ENCODE data around the gene BCKDHB.
"Not testable (repeated sequence)": the region's sequence is repeated elsewhere in the genome, so short reads cannot be mapped to it uniquely, and the experiment has no call there.

Gene BCKDHB

GRCh38 chr6:80104520-80104919, 2.0 kb upstream of the BCKDHB start:
- TF ChIP-seq TAF1 (IDR thresholded peaks at IDR 0.05; ENCODE audit: low read depth, low read length) (no peak), POU2F2 (IDR thresholded peaks at IDR 0.05; ENCODE audit: low read depth, low read length) (no peak), SPI1 (IDR thresholded peaks at IDR 0.05; ENCODE audit: low read depth, low read length) (no peak), PAX5 (IDR thresholded peaks at IDR 0.05; ENCODE audit: insufficient read depth, low read length, severe bottlenecking) (no peak), POLR2A (IDR thresholded peaks at IDR 0.05; ENCODE audit: low read depth, low read length) (no peak), POLR2AphosphoS5 (IDR thresholded peaks at IDR 0.05; ENCODE audit: low read depth, low read length) (no peak)
- DNase-seq (ENCODE audit: insufficient read length, low spot score) (no peak), FAIRE-seq (no peak)

DNA sequence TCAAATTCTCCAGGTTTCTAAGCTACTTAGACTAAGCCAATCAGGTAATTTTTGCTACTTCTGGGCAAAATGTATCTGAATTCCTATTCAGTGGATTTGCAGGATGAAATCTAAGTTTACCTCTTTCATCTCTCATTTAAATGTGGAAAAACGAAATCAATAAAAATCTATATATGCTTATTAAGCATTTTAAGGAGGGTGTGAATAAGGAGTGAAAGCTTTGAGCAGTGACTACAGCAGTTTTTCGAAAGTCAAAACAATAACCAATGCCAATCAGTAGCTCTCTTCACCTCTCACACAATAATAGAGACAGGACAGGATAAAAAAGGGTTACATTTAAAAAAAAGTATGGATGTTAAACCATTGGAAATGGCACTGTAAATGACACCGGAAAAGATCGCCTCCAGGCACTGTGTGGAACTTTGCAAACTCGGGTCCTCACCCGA, 476 bp upstream of the BCKDHB start:
- TF ChIP-seq SPI1 (IDR thresholded peaks at IDR 0.05; ENCODE audit: low read depth, low read length) (no peak), POU2F2 (IDR thresholded peaks at IDR 0.05; ENCODE audit: low read depth, low read length) (no peak), PAX5 (IDR thresholded peaks at IDR 0.05; ENCODE audit: insufficient read depth, low read length, severe bottlenecking) (no peak), POLR2AphosphoS5 (IDR thresholded peaks at IDR 0.05; ENCODE audit: low read depth, low read length) (peak; percentile 55; the same call in 1 of the 2 replicates), TAF1 (IDR thresholded peaks at IDR 0.05; ENCODE audit: low read depth, low read length) (no peak), POLR2A (IDR thresholded peaks at IDR 0.05; ENCODE audit: low read depth, low read length) (peak; percentile 65; the same call in 1 of the 2 replicates)
- DNase-seq (ENCODE audit: insufficient read length, low spot score) = no peak
- FAIRE-seq = no peak

- not testable (repeated sequence) for DNase-seq (ENCODE audit: insufficient read length, low spot score); FAIRE-seq
Observed at GRCh38 chr6:80122576-80122975, 16.1 kb downstream of the BCKDHB start.

- FAIRE-seq (no peak), DNase-seq (ENCODE audit: insufficient read length, low spot score) (no peak)
- no peak for TF ChIP-seq POLR2A (IDR thresholded peaks at IDR 0.05; ENCODE audit: low read depth, low read length)
- no peak for TF ChIP-seq POU2F2 (IDR thresholded peaks at IDR 0.05; ENCODE audit: low read depth, low read length)
- no peak for TF ChIP-seq TAF1 (IDR thresholded peaks at IDR 0.05; ENCODE audit: low read depth, low read length)
- no peak for TF ChIP-seq POLR2AphosphoS5 (IDR thresholded peaks at IDR 0.05; ENCODE audit: low read depth, low read length)
- no peak for TF ChIP-seq SPI1 (IDR thresholded peaks at IDR 0.05; ENCODE audit: low read depth, low read length)
- TF ChIP-seq PAX5 (IDR thresholded peaks at IDR 0.05; ENCODE audit: insufficient read depth, low read length, severe bottlenecking) = no peak
Observed at GRCh38 chr6:80126657-80127345, 20.3 kb downstream of the BCKDHB start.

DNA sequence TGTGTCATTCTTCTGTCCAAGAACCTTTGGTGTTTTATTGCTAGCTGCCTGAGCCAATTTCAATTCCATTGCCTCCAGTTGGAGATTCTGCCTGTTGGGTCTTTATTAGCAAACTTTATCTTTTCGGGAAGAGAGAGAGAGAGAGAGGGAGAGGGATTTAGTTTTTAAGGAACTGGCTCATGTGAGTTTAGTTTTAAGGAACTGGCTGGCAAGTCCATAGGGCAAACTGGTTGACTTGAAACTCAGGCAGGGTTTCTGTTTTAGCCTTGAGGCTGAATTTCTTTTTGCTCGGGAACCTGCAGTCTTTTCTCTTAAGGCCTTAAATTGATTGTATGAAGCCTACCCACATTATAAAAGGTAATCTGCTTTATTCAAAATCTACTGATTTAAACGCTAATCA, 23.0 kb downstream of the BCKDHB start:
- DNase-seq (ENCODE audit: insufficient read length, low spot score) (no peak), FAIRE-seq (no peak)
- TF ChIP-seq PAX5 (IDR thresholded peaks at IDR 0.05; ENCODE audit: insufficient read depth, low read length, severe bottlenecking) (no peak), POU2F2 (IDR thresholded peaks at IDR 0.05; ENCODE audit: low read depth, low read length) (no peak), POLR2A (IDR thresholded peaks at IDR 0.05; ENCODE audit: low read depth, low read length) (no peak), POLR2AphosphoS5 (IDR thresholded peaks at IDR 0.05; ENCODE audit: low read depth, low read length) (no peak), TAF1 (IDR thresholded peaks at IDR 0.05; ENCODE audit: low read depth, low read length) (no peak), SPI1 (IDR thresholded peaks at IDR 0.05; ENCODE audit: low read depth, low read length) (no peak)

- TF ChIP-seq SPI1 (IDR thresholded peaks at IDR 0.05; ENCODE audit: low read depth, low read length) = no peak
- no peak for TF ChIP-seq POU2F2 (IDR thresholded peaks at IDR 0.05; ENCODE audit: low read depth, low read length)
- no peak for TF ChIP-seq POLR2AphosphoS5 (IDR thresholded peaks at IDR 0.05; ENCODE audit: low read depth, low read length)
- no peak for TF ChIP-seq PAX5 (IDR thresholded peaks at IDR 0.05; ENCODE audit: insufficient read depth, low read length, severe bottlenecking)
- no peak for TF ChIP-seq POLR2A (IDR thresholded peaks at IDR 0.05; ENCODE audit: low read depth, low read length)
- no peak for TF ChIP-seq TAF1 (IDR thresholded peaks at IDR 0.05; ENCODE audit: low read depth, low read length)
- FAIRE-seq (no peak), DNase-seq (ENCODE audit: insufficient read length, low spot score) (no peak)
Observed at GRCh38 chr6:80133020-80133419, 26.5 kb downstream of the BCKDHB start.

GRCh38 chr6:80134065-80134464, 27.6 kb downstream of the BCKDHB start:
- no peak for FAIRE-seq
- no peak for TF ChIP-seq POLR2A (IDR thresholded peaks at IDR 0.05; ENCODE audit: low read depth, low read length)
- no peak for TF ChIP-seq SPI1 (IDR thresholded peaks at IDR 0.05; ENCODE audit: low read depth, low read length)
- no peak for TF ChIP-seq PAX5 (IDR thresholded peaks at IDR 0.05; ENCODE audit: insufficient read depth, low read length, severe bottlenecking)
- TF ChIP-seq TAF1 (IDR thresholded peaks at IDR 0.05; ENCODE audit: low read depth, low read length) = no peak
- no peak for TF ChIP-seq POLR2AphosphoS5 (IDR thresholded peaks at IDR 0.05; ENCODE audit: low read depth, low read length)
- no peak for TF ChIP-seq POU2F2 (IDR thresholded peaks at IDR 0.05; ENCODE audit: low read depth, low read length)

DNA sequence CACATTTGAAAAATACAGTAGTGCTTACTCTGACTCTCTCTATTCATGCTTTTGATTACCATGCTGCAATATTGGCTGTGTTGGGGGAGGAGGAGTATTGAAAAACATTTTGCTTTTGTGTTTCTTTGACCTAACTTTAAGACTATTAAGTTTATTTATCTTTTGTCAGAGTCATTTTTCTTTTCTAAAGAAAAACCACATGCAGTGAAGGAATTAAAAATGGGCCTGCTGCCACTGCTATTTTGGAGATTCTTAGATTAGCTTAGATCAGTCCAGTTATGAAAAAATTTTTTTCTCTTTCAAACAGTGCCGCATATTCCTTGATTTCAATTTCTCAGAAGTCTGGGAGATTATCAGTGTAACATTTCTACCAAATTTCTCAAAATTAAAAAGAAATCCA, 36.1 kb downstream of the BCKDHB start:
- TF ChIP-seq SPI1 (IDR thresholded peaks at IDR 0.05; ENCODE audit: low read depth, low read length) (no peak), TAF1 (IDR thresholded peaks at IDR 0.05; ENCODE audit: low read depth, low read length) (no peak), POU2F2 (IDR thresholded peaks at IDR 0.05; ENCODE audit: low read depth, low read length) (no peak), POLR2AphosphoS5 (IDR thresholded peaks at IDR 0.05; ENCODE audit: low read depth, low read length) (no peak), PAX5 (IDR thresholded peaks at IDR 0.05; ENCODE audit: insufficient read depth, low read length, severe bottlenecking) (no peak), POLR2A (IDR thresholded peaks at IDR 0.05; ENCODE audit: low read depth, low read length) (no peak)
- FAIRE-seq (no peak), DNase-seq (ENCODE audit: insufficient read length, low spot score) (no peak)

More at GRCh38 chr6:80134065-80134464, 27.6 kb downstream of the BCKDHB start:
- DNase-seq (ENCODE audit: insufficient read length, low spot score) = no peak

- DNase-seq (ENCODE audit: insufficient read length, low spot score) = no peak
- TF ChIP-seq POLR2AphosphoS5 (IDR thresholded peaks at IDR 0.05; ENCODE audit: low read depth, low read length) (no peak), POU2F2 (IDR thresholded peaks at IDR 0.05; ENCODE audit: low read depth, low read length) (no peak), SPI1 (IDR thresholded peaks at IDR 0.05; ENCODE audit: low read depth, low read length) (no peak), TAF1 (IDR thresholded peaks at IDR 0.05; ENCODE audit: low read depth, low read length) (no peak), POLR2A (IDR thresholded peaks at IDR 0.05; ENCODE audit: low read depth, low read length) (no peak), PAX5 (IDR thresholded peaks at IDR 0.05; ENCODE audit: insufficient read depth, low read length, severe bottlenecking) (no peak)
- no peak for FAIRE-seq
Observed at GRCh38 chr6:80143419-80143937, 37.0 kb downstream of the BCKDHB start.
